GM18520 (cell line): Measurements from ENCODE around the gene GP9.
"Not testable (repeated sequence)": the region's sequence is repeated elsewhere in the genome, so short reads cannot be mapped to it uniquely, and the experiment has no call there.

Experiments used
- ATAC-seq: cut with Tn5 transposase; IDR thresholded peaks from one replicate; pipeline ENCODE4 v1.9.1; 2021; ENCODE audit not compliant: unreplicated experiment

The GP9 gene

GRCh38 chr3:129069313-129070085 lies 8.9 kb downstream of the GP9 start:
- not testable (repeated sequence) for ATAC-seq

- ATAC-seq = no peak
These were observed 9.7 kb downstream of the GP9 start for GRCh38 chr3:129070086-129070885.

GRCh38 chr3:129077222-129077621 lies 16.6 kb downstream of the GP9 start:
- ATAC-seq = no peak

- no peak for ATAC-seq
These were observed 17.9 kb downstream of the GP9 start for GRCh38 chr3:129078510-129078909.

GRCh38 chr3:129081503-129081902 lies 20.9 kb downstream of the GP9 start:
- ATAC-seq = no peak

- ATAC-seq = no peak
These were observed 21.4 kb downstream of the GP9 start for GRCh38 chr3:129082026-129082425.

- ATAC-seq = no peak
These were observed 23.9 kb downstream of the GP9 start for GRCh38 chr3:129084501-129084900.

- ATAC-seq = no peak
These were observed 24.7 kb downstream of the GP9 start for GRCh38 chr3:129085165-129085715.

- no peak for ATAC-seq
These were observed 25.2 kb downstream of the GP9 start for GRCh38 chr3:129085818-129086217.

GRCh38 chr3:129087138-129087702 lies 26.6 kb downstream of the GP9 start:
- ATAC-seq = no peak

GRCh38 chr3:129087904-129088303 lies 27.3 kb downstream of the GP9 start:
- not testable (repeated sequence) for ATAC-seq

GRCh38 chr3:129088312-129088711 lies 27.7 kb downstream of the GP9 start:
- not testable (repeated sequence) for ATAC-seq

- no peak for ATAC-seq
These were observed 34.7 kb downstream of the GP9 start for GRCh38 chr3:129095285-129095684.

- ATAC-seq = no peak
These were observed 39.7 kb downstream of the GP9 start for GRCh38 chr3:129100274-129100673.

GRCh38 chr3:129101370-129102138 lies 41.0 kb downstream of the GP9 start:
- ATAC-seq = no peak

GRCh38 chr3:129103296-129103695 lies 42.7 kb downstream of the GP9 start:
- no peak for ATAC-seq

GRCh38 chr3:129104051-129104450 lies 43.5 kb downstream of the GP9 start:
- no peak for ATAC-seq

- no peak for ATAC-seq
These were observed 44.0 kb downstream of the GP9 start for GRCh38 chr3:129104498-129105079.

GRCh38 chr3:129105862-129106261 lies 45.3 kb downstream of the GP9 start:
- ATAC-seq = no peak

- ATAC-seq = no peak
These were observed 45.7 kb downstream of the GP9 start for GRCh38 chr3:129106320-129106719.
